HEK293 (cell line): ENCODE measurements around the gene AIFM3.

Experiments used
- CTCF ChIA-PET: fragments of 350-600 bp; formaldehyde crosslinking; extraction: SDS; loops from one replicate; lab custom pipeline; 2021; ENCODE audit warnings: antibody characterized with exemption; lab: Yijun Ruan, JAX
- POLR2A ChIA-PET: fragments of 300-600 bp; formaldehyde crosslinking; extraction: SDS; loops from one replicate; lab custom pipeline; 2020; ENCODE audit warnings: antibody characterized with exemption, inconsistent platforms; lab: Yijun Ruan, JAX
- H3K27ac ChIP-seq: fragments of 200-500 bp; sonication (Bioruptor generic); 2 replicates; pipeline ENCODE4 v1.5.1; 2014; ENCODE audit warnings: low read depth, low read length, control low read depth, inconsistent platforms; ENCODE audit errors: extremely low read depth
- H3K36me3 ChIP-seq, 2 experiments: fragments of 200-500 bp in 1 of 2; sonication (Bioruptor generic) in 1 of 2; 1 replicate in 1 of 2; 2 replicates in 1 of 2; pipeline ENCODE4 v1.5.1; 2014 to 2017; ENCODE audit warnings: inconsistent platforms in 2 of 2, low read length in 2 of 2; ENCODE audit not compliant: control insufficient read depth in 2 of 2, insufficient read depth in 1 of 2
- H3K4me1 ChIP-seq: fragments of 200-500 bp; sonication (Bioruptor generic); 2 replicates; pipeline ENCODE4 v1.5.1; 2014; ENCODE audit warnings: mild to moderate bottlenecking, low read length, inconsistent platforms; ENCODE audit not compliant: control insufficient read depth, insufficient read depth
- H3K4me3 ChIP-seq: 2 replicates; pipeline ENCODE4 v1.5.1; 2011; ENCODE audit warnings: low read depth, mild to moderate bottlenecking, control low read depth, low read length, moderate library complexity
- H3K9me3 ChIP-seq: fragments of 200-500 bp; sonication (Bioruptor generic); 2 replicates; pipeline ENCODE4 v1.5.1; 2014; ENCODE audit warnings: low read depth, low read length, inconsistent platforms; ENCODE audit not compliant: control insufficient read depth, insufficient read depth
- TRIM28 ChIP-seq: IDR thresholded peaks from 2 replicates; pipeline ENCODE4 v1.6.1; 2011; ENCODE audit warnings: low read length, control low read depth, borderline replicate concordance
- ZIC2 ChIP-seq: fragments of 450-650 bp; formaldehyde crosslinking; IDR thresholded peaks from 2 replicates; pipeline ENCODE4 v1.5.1; 2016; ENCODE audit warnings: missing biosample characterization, missing genetic modification characterization
- ZNF24 ChIP-seq: fragments of 450-650 bp; formaldehyde crosslinking; IDR thresholded peaks from 2 replicates; pipeline ENCODE4 v1.5.1; 2016; ENCODE audit warnings: missing biosample characterization, missing genetic modification characterization
- ZNF624 ChIP-seq: fragments of 450-650 bp; formaldehyde crosslinking; IDR thresholded peaks from 2 replicates; pipeline ENCODE4 v1.5.1; 2017; ENCODE audit warnings: missing biosample characterization, missing genetic modification characterization
- ZNF626 ChIP-seq: fragments of 450-650 bp; sonication (Bioruptor Pico); formaldehyde crosslinking; IDR thresholded peaks from 2 replicates; pipeline ENCODE4 v1.5.1; 2018; ENCODE audit warnings: missing biosample characterization, missing genetic modification characterization, inconsistent platforms
- ZNF660 ChIP-seq: fragments of 450-650 bp; IDR thresholded peaks from 2 replicates; pipeline ENCODE4 v1.5.1; 2018; ENCODE audit warnings: missing biosample characterization, mild to moderate bottlenecking, missing genetic modification characterization
- ZNF830 ChIP-seq: fragments of 450-650 bp; IDR thresholded peaks from 2 replicates; pipeline ENCODE4 v1.5.0; 2018; ENCODE audit warnings: missing biosample characterization, missing genetic modification characterization, low read depth, mild to moderate bottlenecking, moderate library complexity
- ZNF837 ChIP-seq: fragments of 450-650 bp; formaldehyde crosslinking; IDR thresholded peaks from 2 replicates; pipeline ENCODE4 v1.5.1; 2016; ENCODE audit warnings: missing biosample characterization, missing genetic modification characterization
- TF ChIP-seq, protein P1 (sequence below): fragments of 450-650 bp; formaldehyde crosslinking; IDR thresholded peaks from 2 replicates; pipeline ENCODE4 v1.5.1; 2016; ENCODE audit warnings: missing biosample characterization, missing genetic modification characterization
- TF ChIP-seq, protein P2 (sequence below): fragments of 450-650 bp; formaldehyde crosslinking; IDR thresholded peaks from 2 replicates; pipeline ENCODE4 v1.5.1; 2016; ENCODE audit warnings: missing biosample characterization, missing genetic modification characterization
- TF ChIP-seq, protein P3 (sequence below): fragments of 450-650 bp; formaldehyde crosslinking; IDR thresholded peaks from 2 replicates; pipeline ENCODE4 v1.5.1; 2016; ENCODE audit warnings: missing biosample characterization, missing genetic modification characterization, low read depth
- TF ChIP-seq, protein P4 (sequence below): fragments of 450-650 bp; formaldehyde crosslinking; IDR thresholded peaks from 2 replicates; pipeline ENCODE4 v1.5.1; 2016; ENCODE audit warnings: missing biosample characterization, missing genetic modification characterization

Gene AIFM3

DNA sequence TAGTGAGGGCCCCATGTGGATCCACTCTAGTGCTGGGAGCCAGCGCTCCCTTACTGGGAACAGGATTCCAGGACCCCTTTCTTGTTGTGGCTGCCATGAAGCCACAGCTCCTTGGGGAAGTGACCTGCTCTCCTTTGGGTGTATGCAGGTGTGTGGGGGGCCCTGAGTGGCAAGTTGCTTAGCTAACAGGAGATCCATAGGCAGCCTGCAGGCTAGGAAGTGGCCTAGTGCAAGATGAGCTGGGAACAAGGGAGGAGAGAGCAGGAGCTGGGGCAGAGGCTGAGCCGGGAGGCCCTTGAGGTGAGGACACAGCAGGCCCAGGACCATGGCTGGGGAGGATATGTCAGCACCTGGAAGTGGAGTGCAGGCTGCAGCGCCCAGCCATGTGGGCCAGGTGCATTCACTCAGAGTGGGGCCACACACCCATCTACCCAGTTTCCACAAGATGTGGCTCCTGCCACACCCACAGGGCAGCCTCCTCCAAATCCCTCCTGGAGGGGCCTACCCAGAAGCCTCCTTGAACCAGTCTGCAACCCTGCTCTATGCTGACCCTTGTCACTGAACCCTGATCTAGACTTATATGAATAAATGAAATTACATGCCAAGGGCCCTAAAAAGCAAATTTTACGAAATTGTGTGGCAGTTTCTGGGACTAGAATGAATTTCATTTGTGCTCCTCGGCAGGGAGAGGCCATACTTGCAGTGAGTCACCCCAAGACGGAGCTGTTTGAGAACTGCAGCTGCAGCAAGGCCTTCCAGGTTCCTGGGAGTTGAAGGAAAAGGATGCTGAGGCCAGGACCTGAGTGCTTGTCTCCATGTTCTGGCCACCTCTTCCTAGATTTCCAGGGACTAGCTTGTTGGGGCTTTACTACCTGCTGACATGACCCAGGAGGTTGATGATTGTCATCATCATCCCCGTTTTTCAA is 31.6 kb downstream of the AIFM3 start (continued):
- TF ChIP-seq TRIM28 (no peak), ZNF624 (tag by site-specific recombination) (no peak), ZNF626 (tag by site-specific recombination) (no peak)
- TF ChIP-seq, protein P1, sequence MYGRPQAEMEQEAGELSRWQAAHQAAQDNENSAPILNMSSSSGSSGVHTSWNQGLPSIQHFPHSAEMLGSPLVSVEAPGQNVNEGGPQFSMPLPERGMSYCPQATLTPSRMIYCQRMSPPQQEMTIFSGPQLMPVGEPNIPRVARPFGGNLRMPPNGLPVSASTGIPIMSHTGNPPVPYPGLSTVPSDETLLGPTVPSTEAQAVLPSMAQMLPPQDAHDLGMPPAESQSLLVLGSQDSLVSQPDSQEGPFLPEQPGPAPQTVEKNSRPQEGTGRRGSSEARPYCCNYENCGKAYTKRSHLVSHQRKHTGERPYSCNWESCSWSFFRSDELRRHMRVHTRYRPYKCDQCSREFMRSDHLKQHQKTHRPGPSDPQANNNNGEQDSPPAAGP (tag by site-specific recombination) = 0 out of 2 replicates have a peak, but pooled peaks have one; percentile 23

DNA sequence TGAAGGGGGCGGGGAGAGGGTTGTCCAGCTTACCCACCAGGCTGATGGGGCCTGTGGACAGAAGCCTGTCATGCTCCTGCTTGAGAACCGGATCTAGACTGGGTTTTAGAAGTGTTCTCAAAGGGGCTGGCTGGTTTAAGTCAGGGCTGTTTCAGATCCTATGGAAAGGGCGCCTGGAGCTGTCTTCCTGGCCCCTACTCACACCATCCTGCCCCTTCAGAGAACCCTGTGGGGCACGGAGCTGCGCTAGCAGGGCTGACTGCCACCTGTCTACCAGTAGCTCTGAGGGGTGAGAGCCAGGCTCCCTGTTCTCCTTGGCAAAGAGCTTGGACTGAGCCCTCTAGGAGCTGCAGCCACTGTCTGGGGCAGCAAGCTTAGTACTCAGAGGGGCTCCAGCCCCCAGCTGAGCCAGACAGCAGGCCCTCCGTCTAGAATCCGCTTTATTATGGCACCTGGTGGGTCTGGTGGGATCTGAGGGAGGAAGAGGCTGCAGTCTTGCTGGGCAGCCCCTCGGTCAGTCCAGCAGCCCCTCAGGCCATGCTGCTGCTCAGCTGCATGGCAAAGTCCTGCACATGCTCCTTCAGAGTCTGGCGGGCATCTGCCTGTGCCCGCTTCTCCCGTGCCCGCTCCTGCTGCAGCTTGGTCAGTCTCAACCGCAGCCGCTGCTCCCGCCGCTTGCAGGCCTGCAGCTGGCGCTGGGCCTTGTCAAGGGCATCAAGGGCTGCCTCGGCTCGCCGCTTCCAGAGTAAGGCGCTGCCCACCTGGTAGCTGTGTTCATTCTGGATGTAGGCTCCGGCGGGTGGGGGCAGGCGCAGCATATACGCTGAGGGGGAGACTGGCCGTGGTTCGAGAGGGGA is 32.5 kb downstream of the AIFM3 start:
- ChIA-PET POLR2A (interaction anchor here (0.9 to 5.9 kb wide), 7 partner anchors 10 to 114 kb away, joined by 3 to 80 read pairs (median 5); partner anchors contain the start of gene LZTR1), CTCF (interaction anchor here (0.6 to 1.4 kb wide), 5 partner anchors 15 to 647 kb away, joined by 3 to 4 read pairs (median 3); no protein-coding TSS in a partner anchor)
- H3K4me3 ChIP-seq = no peak overlapping the region

More for the DNA sequence above, 32.5 kb downstream of the AIFM3 start:
- Histone ChIP-seq H3K36me3 (peaks cover 0 to 61% of the 10 kb centered on the region in 2 experiments; a peak in 1 of 3 replicates), H3K4me1 (no peaks in the 10 kb centered on the region), H3K9me3 (no peaks in the 10 kb centered on the region), H3K27ac (peak overlapping the region; percentile 3; the same call in 1 of the 2 replicates)
- TF ChIP-seq ZNF830 (tag by site-specific recombination) (no peak), ZIC2 (tag by site-specific recombination) (peak; percentile 69), ZNF24 (tag by site-specific recombination) (no peak), ZNF660 (no peak), ZNF837 (tag by site-specific recombination) (no peak)
- TF ChIP-seq, protein P2, sequence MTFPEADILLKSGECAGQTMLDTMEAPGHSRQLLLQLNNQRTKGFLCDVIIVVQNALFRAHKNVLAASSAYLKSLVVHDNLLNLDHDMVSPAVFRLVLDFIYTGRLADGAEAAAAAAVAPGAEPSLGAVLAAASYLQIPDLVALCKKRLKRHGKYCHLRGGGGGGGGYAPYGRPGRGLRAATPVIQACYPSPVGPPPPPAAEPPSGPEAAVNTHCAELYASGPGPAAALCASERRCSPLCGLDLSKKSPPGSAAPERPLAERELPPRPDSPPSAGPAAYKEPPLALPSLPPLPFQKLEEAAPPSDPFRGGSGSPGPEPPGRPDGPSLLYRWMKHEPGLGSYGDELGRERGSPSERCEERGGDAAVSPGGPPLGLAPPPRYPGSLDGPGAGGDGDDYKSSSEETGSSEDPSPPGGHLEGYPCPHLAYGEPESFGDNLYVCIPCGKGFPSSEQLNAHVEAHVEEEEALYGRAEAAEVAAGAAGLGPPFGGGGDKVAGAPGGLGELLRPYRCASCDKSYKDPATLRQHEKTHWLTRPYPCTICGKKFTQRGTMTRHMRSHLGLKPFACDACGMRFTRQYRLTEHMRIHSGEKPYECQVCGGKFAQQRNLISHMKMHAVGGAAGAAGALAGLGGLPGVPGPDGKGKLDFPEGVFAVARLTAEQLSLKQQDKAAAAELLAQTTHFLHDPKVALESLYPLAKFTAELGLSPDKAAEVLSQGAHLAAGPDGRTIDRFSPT (tag by site-specific recombination) = peak; percentile 47; the same call in 1 of the 2 replicates
- TF ChIP-seq, protein P3, sequence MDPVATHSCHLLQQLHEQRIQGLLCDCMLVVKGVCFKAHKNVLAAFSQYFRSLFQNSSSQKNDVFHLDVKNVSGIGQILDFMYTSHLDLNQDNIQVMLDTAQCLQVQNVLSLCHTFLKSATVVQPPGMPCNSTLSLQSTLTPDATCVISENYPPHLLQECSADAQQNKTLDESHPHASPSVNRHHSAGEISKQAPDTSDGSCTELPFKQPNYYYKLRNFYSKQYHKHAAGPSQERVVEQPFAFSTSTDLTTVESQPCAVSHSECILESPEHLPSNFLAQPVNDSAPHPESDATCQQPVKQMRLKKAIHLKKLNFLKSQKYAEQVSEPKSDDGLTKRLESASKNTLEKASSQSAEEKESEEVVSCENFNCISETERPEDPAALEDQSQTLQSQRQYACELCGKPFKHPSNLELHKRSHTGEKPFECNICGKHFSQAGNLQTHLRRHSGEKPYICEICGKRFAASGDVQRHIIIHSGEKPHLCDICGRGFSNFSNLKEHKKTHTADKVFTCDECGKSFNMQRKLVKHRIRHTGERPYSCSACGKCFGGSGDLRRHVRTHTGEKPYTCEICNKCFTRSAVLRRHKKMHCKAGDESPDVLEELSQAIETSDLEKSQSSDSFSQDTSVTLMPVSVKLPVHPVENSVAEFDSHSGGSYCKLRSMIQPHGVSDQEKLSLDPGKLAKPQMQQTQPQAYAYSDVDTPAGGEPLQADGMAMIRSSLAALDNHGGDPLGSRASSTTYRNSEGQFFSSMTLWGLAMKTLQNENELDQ (tag by site-specific recombination) = no peak
- TF ChIP-seq, protein P4, sequence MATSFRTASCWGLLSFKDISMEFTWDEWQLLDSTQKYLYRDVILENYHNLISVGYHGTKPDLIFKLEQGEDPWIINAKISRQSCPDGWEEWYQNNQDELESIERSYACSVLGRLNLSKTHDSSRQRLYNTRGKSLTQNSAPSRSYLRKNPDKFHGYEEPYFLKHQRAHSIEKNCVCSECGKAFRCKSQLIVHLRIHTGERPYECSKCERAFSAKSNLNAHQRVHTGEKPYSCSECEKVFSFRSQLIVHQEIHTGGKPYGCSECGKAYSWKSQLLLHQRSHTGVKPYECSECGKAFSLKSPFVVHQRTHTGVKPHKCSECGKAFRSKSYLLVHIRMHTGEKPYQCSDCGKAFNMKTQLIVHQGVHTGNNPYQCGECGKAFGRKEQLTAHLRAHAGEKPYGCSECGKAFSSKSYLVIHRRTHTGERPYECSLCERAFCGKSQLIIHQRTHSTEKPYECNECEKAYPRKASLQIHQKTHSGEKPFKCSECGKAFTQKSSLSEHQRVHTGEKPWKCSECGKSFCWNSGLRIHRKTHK (tag by site-specific recombination) = no peak
